ENCODE results near the gene DUSP7. TPM values are rescaled to one million over a fixed set of nuclear protein-coding genes. Genes with fewer than 3 reads are reported as not detected.

The DUSP7 gene
- total RNA-seq, 1 experiment from 2014 or later: 4.3 TPM

GRCh38 chr3:52010431-52010830, 45.9 kb downstream of the DUSP7 start:
- DNase-seq (ENCODE audit: low spot score): no peak

GRCh38 chr3:52007291-52007690, 49.1 kb downstream of the DUSP7 start:
- no peak for DNase-seq (ENCODE audit: low spot score)

- no peak for DNase-seq (ENCODE audit: low spot score)
Measured at GRCh38 chr3:52006820-52007133, 49.6 kb downstream of the DUSP7 start.

- no peak for DNase-seq (ENCODE audit: low spot score)
Measured at GRCh38 chr3:52006017-52006819, 50.2 kb downstream of the DUSP7 start.

- no peak for DNase-seq (ENCODE audit: low spot score)
Measured at GRCh38 chr3:52005571-52005986, 50.8 kb downstream of the DUSP7 start.

GRCh38 chr3:52004906-52005395, 51.4 kb downstream of the DUSP7 start:
- DNase-seq (ENCODE audit: low spot score): no peak

GRCh38 chr3:52004163-52004787, 52.1 kb downstream of the DUSP7 start:
- DNase-seq (ENCODE audit: low spot score): no peak

GRCh38 chr3:52002748-52003147, 53.6 kb downstream of the DUSP7 start:
- DNase-seq (ENCODE audit: low spot score): no peak

GRCh38 chr3:52001443-52001974, 54.9 kb downstream of the DUSP7 start:
- DNase-seq (ENCODE audit: low spot score): peak; percentile 43

- no peak for DNase-seq (ENCODE audit: low spot score)
Measured at GRCh38 chr3:51999846-52000245, 56.5 kb downstream of the DUSP7 start.

Other genes with a start within 250 kb of the DUSP7 start
- gene IQCF2, start 195.0 kb downstream of the DUSP7 start, total RNA-seq (2014; rRNA removed; shearing (Covaris generic)): not detected in 2 replicates
- not detected in 2 replicates for gene IQCF5, start 181.0 kb downstream of the DUSP7 start, total RNA-seq (2014; rRNA removed; shearing (Covaris generic))
- not detected in 2 replicates for gene IQCF1, start 153.2 kb downstream of the DUSP7 start, total RNA-seq (2014; rRNA removed; shearing (Covaris generic))
- gene RRP9, start 114.7 kb downstream of the DUSP7 start, total RNA-seq (2014; rRNA removed; shearing (Covaris generic)): 25.7 and 31.0 TPM in 2 replicates
- gene PARP3, start 114.2 kb downstream of the DUSP7 start, total RNA-seq (2014; rRNA removed; shearing (Covaris generic)): 7.7 and 7.9 TPM in 2 replicates
- not detected in 2 replicates for gene GPR62, start 101.2 kb downstream of the DUSP7 start, total RNA-seq (2014; rRNA removed; shearing (Covaris generic))
- 27.0 and 31.0 TPM in 2 replicates for gene PCBP4, start 89.1 kb downstream of the DUSP7 start, total RNA-seq (2014; rRNA removed; shearing (Covaris generic))
- 3.2 and 12.5 TPM in 2 replicates for gene ABHD14B, start 82.5 kb downstream of the DUSP7 start, total RNA-seq (2014; rRNA removed; shearing (Covaris generic))
- gene ABHD14A, start 81.5 kb downstream of the DUSP7 start, total RNA-seq (2014; rRNA removed; shearing (Covaris generic)): 8.0 and 13.9 TPM in 2 replicates
- gene ACY1, start 73.0 kb downstream of the DUSP7 start, total RNA-seq (2014; rRNA removed; shearing (Covaris generic)): 35.6 and 41.7 TPM in 2 replicates
- gene RPL29, start 60.7 kb downstream of the DUSP7 start, total RNA-seq (2014; rRNA removed; shearing (Covaris generic)): 1,303 and 1,313 TPM in 2 replicates
- 5.9 and 8.1 TPM in 2 replicates for gene POC1A, start 97.9 kb upstream of the DUSP7 start, total RNA-seq (2014; rRNA removed; shearing (Covaris generic))
- 28.5 and 37.4 TPM in 2 replicates for gene ALAS1, start 141.6 kb upstream of the DUSP7 start, total RNA-seq (2014; rRNA removed; shearing (Covaris generic))
- gene TLR9, start 169.1 kb upstream of the DUSP7 start, total RNA-seq (2014; rRNA removed; shearing (Covaris generic)): not detected in 2 replicates
- 67.0 and 78.4 TPM in 2 replicates for gene TWF2, start 182.6 kb upstream of the DUSP7 start, total RNA-seq (2014; rRNA removed; shearing (Covaris generic))
- gene PPM1M, start 189.2 kb upstream of the DUSP7 start, total RNA-seq (2014; rRNA removed; shearing (Covaris generic)): 4.4 and 5.6 TPM in 2 replicates
- 29.0 and 33.7 TPM in 2 replicates for gene WDR82, start 222.1 kb upstream of the DUSP7 start, total RNA-seq (2014; rRNA removed; shearing (Covaris generic))
- 2.4 and 8.3 TPM in 2 replicates for gene GLYCTK, start 231.3 kb upstream of the DUSP7 start, total RNA-seq (2014; rRNA removed; shearing (Covaris generic))